Esophagus muscularis mucosa (tissue), 4 donors: ENCODE results near the gene TP53I3. TPM values are rescaled to one million over a fixed set of nuclear protein-coding genes. Genes with fewer than 3 reads are reported as not detected.

Experiments used
- DNase-seq: peaks from one replicate; pipeline ENCODE4 v3.0.0-alpha.2; 2017; ENCODE audit errors: extremely low spot score
- H3K27ac ChIP-seq, 4 donors: fragments of 200-600 bp; sonication (generic); replicated peaks in 1 of 4; 1 replicate in 3 of 4; 2 replicates in 1 of 4; pipeline ENCODE4 v1.5.1; 2016 to 2019; ENCODE audit warnings: mild to moderate bottlenecking in 1 of 4
- H3K27me3 ChIP-seq, 4 donors: fragments of 200-600 bp; sonication (generic); one replicate each; pipeline versions ENCODE4 v1.5.1 to v1.6.0; 2016 to 2019
- H3K36me3 ChIP-seq, 4 donors: fragments of 200-600 bp; sonication (generic); one replicate each; pipeline ENCODE4 v1.5.1; 2016 to 2019
- H3K4me1 ChIP-seq, 4 donors: fragments of 200-600 bp; sonication (generic); one replicate each; pipeline ENCODE4 v1.5.1; 2016 to 2019
- H3K4me3 ChIP-seq, 4 donors: fragments of 200-600 bp; sonication (generic); 1 replicate in 2 of 4; 2 replicates in 2 of 4; pipeline ENCODE4 v1.5.1; 2016 to 2019; ENCODE audit warnings: mild to moderate bottlenecking in 4 of 4, moderate library complexity in 1 of 4
- H3K9me3 ChIP-seq, 4 donors: fragments of 200-600 bp; sonication (generic); 1 replicate in 3 of 4; 2 replicates in 1 of 4; pipeline ENCODE4 v1.5.1; 2016 to 2019
- EP300 ChIP-seq: sonication (generic); formaldehyde crosslinking; IDR thresholded peaks from one replicate; pipeline ENCODE4 v1.6.1; 2017; ENCODE audit warnings: antibody characterized with exemption
- POLR2A ChIP-seq: fragments of 450-650 bp; IDR thresholded peaks from one replicate; pipeline ENCODE4 v1.6.1; 2017; ENCODE audit warnings: antibody characterized with exemption, moderate library complexity, mild to moderate bottlenecking, low read depth
- POLR2AphosphoS5 ChIP-seq, 2 donors: sonication (generic); formaldehyde crosslinking; IDR thresholded peaks; one replicate each; pipeline ENCODE4 v1.6.1; 2017; ENCODE audit warnings: antibody characterized with exemption in 2 of 2
- WGBS: methylation state at CpG from one replicate; pipeline ENCODE4 v1.1.5; 2018; 5-methylcytosine and 5-hydroxymethylcytosine counted together
- intact Hi-C: fragments of 100-400 bp; cut with DNase I; formaldehyde crosslinking; loops from one replicate; pipeline ENCODE4 v1.15.1; 2023
- total RNA-seq, 4 donors: library from RNA; depleted of rRNA; stranded (reverse); fragments of >200 nt; gene quantifications; one replicate each; pipeline versions ENCODE4 v1.1.0 to v1.2.1, GENCODE V29; 2016
- TF ChIP-seq, protein P1 (sequence below), 3 experiments: fragments of 200-600 bp in 2 of 3; fragments of 450-650 bp in 1 of 3; sonication (generic) in 2 of 3; IDR thresholded peaks; one replicate each; pipeline ENCODE4 v1.5.1; 2017 to 2019; ENCODE audit warnings: antibody characterized with exemption in 3 of 3, mild to moderate bottlenecking in 2 of 3, moderate library complexity in 1 of 3

Gene TP53I3
- total RNA-seq, 4 donors from 2014 or later = 5.3 to 11.3 (median 9.6) TPM

DNA sequence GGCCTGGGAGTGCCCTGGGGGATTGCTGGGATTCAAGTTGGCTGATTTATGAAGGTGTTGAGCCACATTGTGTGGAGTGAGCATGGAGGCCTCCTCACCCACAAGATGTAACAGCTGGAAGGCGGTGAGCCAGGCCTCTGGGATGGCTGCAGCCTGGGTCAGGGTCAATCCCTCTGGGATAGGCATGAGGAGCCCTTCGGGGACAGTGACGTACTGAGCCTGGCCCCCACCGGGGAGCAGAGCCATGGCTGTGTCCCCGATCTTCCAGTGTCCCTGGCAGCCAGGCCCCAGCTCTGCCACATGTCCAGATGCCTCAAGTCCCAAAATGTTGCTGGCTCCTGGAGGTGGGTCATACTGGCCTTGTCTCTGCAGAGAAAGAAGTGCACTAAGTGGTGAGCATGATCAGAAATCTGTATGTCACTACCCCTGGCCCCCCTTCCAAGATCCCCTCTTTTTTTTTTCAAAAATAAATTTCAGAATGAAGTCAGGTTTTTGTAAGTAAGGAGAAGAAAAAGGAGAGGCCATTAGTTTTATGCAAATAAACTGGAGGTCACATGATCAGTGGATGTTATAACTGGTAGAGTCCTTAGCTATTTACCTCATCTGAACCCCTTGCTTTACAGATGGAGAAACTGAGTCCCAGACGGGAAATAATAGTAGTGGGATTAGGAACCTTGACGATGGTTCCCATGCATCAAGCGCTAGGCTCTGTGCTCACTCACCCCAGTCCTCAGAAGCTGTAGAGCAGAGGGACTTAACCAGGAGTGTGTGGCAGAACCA is 1.7 kb downstream of the TP53I3 start:
- no peaks in the 10 kb centered on the region for H3K9me3 ChIP-seq
- H3K4me3 ChIP-seq = peak overlapping the region in 2 of 4 donors; percentile 61 to 72
- H3K36me3 ChIP-seq = peaks cover 0 to 49% (median 28%) of the 10 kb centered on the region in 4 donors
- H3K27me3 ChIP-seq = no peaks in the 10 kb centered on the region
- H3K27ac ChIP-seq = peak overlapping the region; percentile 85 to 93 (median 92)
- WGBS = 85% methylated on average over 7 of the region's 8 CpGs
- DNase-seq = no peak
- TF ChIP-seq, protein P1, sequence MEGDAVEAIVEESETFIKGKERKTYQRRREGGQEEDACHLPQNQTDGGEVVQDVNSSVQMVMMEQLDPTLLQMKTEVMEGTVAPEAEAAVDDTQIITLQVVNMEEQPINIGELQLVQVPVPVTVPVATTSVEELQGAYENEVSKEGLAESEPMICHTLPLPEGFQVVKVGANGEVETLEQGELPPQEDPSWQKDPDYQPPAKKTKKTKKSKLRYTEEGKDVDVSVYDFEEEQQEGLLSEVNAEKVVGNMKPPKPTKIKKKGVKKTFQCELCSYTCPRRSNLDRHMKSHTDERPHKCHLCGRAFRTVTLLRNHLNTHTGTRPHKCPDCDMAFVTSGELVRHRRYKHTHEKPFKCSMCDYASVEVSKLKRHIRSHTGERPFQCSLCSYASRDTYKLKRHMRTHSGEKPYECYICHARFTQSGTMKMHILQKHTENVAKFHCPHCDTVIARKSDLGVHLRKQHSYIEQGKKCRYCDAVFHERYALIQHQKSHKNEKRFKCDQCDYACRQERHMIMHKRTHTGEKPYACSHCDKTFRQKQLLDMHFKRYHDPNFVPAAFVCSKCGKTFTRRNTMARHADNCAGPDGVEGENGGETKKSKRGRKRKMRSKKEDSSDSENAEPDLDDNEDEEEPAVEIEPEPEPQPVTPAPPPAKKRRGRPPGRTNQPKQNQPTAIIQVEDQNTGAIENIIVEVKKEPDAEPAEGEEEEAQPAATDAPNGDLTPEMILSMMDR (IDR thresholded peaks at IDR 0.05) = no peak
- TF ChIP-seq EP300 (no peak), POLR2AphosphoS5 (IDR thresholded peaks at IDR 0.05) (no peak), POLR2A (no peak)
- H3K4me1 ChIP-seq = peaks cover 7 to 23% (median 22%) of the 10 kb centered on the region in 4 donors
- intact Hi-C loops = loop anchor here (5.0 kb wide), 2 partner anchors 36 to 256 kb away; partner anchors contain the start of genes FKBP1B and WDCP

DNA sequence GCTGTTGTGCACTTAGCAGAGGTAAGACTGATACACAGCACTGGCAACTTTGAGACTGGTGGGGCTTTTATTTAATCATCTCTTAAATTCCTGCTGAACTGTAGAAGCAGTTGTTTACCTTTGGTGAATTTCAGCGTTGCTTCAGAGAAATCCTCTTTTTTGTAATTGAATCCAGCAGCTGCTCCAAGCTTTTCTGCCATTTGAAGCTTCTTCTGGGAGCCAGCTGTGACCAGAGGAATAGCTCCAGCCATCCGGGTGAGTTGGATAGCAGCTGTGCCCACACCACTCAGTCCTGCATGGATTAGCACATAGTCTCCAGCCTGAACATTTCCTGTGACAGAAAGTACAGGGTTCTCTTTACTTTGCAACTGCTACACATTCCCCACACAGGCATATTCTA is 3.9 kb downstream of the TP53I3 start:
- no peak overlapping the region for H3K27ac ChIP-seq
- no peak overlapping the region for H3K4me3 ChIP-seq
- TF ChIP-seq POLR2AphosphoS5 (IDR thresholded peaks at IDR 0.05) (no peak), EP300 (no peak), POLR2A (no peak)
- TF ChIP-seq, protein P1 (IDR thresholded peaks at IDR 0.05) = no peak
- H3K36me3 ChIP-seq = peaks cover 0 to 42% (median 23%) of the 10 kb centered on the region in 4 donors
- DNase-seq = no peak
- peaks cover 16 to 37% (median 33%) of the 10 kb centered on the region in 4 donors for H3K4me1 ChIP-seq
- intact Hi-C loops = loop anchor here (5.0 kb wide), 2 partner anchors 33 to 253 kb away; partner anchors contain the start of genes FKBP1B and WDCP
- H3K27me3 ChIP-seq = no peaks in the 10 kb centered on the region
- WGBS = 52% methylated on average over 2 of the region's 2 CpGs
- H3K9me3 ChIP-seq = no peaks in the 10 kb centered on the region

DNA sequence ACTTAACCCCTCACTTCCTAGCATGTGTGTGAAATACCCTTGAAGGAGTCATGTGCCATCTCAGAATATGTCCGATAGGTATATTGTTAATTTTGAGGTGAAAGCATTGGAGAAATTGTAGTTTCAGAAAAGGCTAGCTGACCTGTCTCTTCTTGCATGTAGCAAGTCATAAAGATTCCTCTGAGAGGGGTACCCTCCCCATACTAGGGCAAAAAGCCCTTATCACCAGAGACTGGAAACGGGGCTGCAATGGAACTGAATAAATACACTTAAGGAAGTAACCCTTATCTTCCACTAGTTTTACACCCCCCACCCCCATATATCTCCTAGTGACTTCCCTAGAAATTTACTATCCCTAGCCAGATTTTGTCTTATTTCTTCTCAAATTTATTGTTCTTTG is 6.8 kb downstream of the TP53I3 start:
- 77% methylated on average over 2 of the region's 2 CpGs for WGBS
- peak overlapping the region; percentile 70 to 91 (median 74) for H3K4me3 ChIP-seq
- intact Hi-C loops = loop anchor here (5.0 kb wide), 1 partner anchor 151 kb away; the partner anchor contains the start of gene ATAD2B

DNA sequence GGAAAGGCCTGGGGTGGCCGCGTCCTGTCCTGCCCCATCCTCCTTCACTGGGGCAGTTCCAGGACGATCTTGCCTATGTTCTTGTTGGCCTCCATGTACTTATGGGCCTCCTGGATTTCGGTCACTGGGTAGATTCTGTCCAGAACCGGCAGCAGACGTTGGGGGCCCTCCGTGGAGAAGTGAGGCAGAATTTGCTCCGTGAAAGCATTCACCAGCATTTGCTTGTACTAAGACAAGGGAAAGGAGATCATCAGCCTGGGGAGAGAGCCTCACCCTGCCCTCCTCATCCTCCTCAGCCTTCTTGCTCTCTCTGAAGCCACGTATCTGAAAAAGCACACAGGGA is 7.1 kb downstream of the TP53I3 start:
- intact Hi-C loops = loop anchor here (5.0 kb wide), 1 partner anchor 150 kb away; the partner anchor contains the start of gene ATAD2B
- peak overlapping the region; percentile 70 to 91 (median 74) for H3K4me3 ChIP-seq
- 6% methylated on average over 9 of the region's 9 CpGs for WGBS
- TF ChIP-seq EP300 = no peak
- no peak for TF ChIP-seq POLR2A
- TF ChIP-seq, protein P1 (IDR thresholded peaks at IDR 0.05) = no peak
- TF ChIP-seq POLR2AphosphoS5 (IDR thresholded peaks at IDR 0.05) = no peak
- H3K27me3 ChIP-seq = no peaks in the 10 kb centered on the region
- H3K9me3 ChIP-seq = no peaks in the 10 kb centered on the region
- no peak for DNase-seq
- peak overlapping the region; percentile 88 to 96 (median 92) for H3K27ac ChIP-seq
- H3K4me1 ChIP-seq = peaks cover 19 to 35% (median 25%) of the 10 kb centered on the region in 4 donors
- H3K36me3 ChIP-seq = peaks cover 0 to 56% (median 32%) of the 10 kb centered on the region in 4 donors

More for the DNA sequence above, 6.8 kb downstream of the TP53I3 start:
- no peak for DNase-seq
- Histone ChIP-seq H3K36me3 (peaks cover 0 to 56% (median 32%) of the 10 kb centered on the region in 4 donors), H3K27me3 (no peaks in the 10 kb centered on the region), H3K27ac (peak overlapping the region; percentile 88 to 96 (median 92)), H3K4me1 (peaks cover 19 to 33% (median 25%) of the 10 kb centered on the region in 4 donors), H3K9me3 (no peaks in the 10 kb centered on the region)
- TF ChIP-seq, protein P1 (IDR thresholded peaks at IDR 0.05) = no peak
- TF ChIP-seq EP300 (no peak), POLR2A (no peak), POLR2AphosphoS5 (IDR thresholded peaks at IDR 0.05) (no peak)
